ENCODE data around the gene GRIN2B.
A peak's percentile ranks its signal among the peaks of the same experiment; 100 is the strongest.

Gene GRIN2B

DNA sequence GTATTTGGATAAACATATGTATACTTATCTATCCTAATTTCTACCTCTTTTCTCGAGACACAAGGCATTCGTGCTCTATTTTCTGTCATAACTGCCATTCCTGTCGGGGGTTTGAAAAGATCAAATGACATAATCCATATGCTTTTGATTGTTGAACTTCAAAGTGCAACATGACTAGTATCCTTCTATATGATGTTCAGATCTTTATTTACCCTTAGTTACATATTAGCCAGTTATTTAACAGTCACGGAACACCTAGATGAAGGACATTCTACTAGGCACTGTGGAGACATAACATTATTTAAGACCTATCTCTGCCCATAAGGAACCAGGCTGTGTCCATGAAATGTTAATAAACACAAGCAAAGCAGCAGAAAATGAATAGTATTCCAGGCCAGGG lies 11.2 kb upstream of the GRIN2B start:
- DNase-seq (ENCODE audit: low spot score) = no peak
- in situ Hi-C loops (cut with MboI; ENCODE audit: low pct_unique_long_range_greater_than_20kb, low sequenced_read_pairs, unreplicated experiment) = no loop called here

DNA sequence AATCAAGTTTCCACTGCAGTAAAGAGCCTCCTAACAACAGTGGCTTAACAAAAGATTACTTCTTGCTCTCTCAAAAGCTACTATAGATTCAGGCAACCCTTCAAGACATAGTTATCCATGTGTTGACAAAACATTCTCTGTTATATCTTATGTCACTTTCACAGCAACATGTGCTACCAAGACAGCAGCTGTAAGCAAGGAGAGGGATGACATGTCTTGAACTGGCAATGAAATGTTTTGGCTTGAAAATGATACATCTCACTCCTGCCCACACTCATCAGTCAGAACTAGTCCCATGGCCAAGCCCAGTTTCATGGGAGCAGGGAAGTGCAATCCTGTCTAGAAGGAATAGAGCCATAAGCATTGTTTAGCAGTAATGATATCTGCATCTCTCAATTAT lies 10.7 kb upstream of the GRIN2B start:
- in situ Hi-C loops (cut with MboI; ENCODE audit: low pct_unique_long_range_greater_than_20kb, low sequenced_read_pairs, unreplicated experiment) = no loop called here
- TF ChIP-seq, protein P1, sequence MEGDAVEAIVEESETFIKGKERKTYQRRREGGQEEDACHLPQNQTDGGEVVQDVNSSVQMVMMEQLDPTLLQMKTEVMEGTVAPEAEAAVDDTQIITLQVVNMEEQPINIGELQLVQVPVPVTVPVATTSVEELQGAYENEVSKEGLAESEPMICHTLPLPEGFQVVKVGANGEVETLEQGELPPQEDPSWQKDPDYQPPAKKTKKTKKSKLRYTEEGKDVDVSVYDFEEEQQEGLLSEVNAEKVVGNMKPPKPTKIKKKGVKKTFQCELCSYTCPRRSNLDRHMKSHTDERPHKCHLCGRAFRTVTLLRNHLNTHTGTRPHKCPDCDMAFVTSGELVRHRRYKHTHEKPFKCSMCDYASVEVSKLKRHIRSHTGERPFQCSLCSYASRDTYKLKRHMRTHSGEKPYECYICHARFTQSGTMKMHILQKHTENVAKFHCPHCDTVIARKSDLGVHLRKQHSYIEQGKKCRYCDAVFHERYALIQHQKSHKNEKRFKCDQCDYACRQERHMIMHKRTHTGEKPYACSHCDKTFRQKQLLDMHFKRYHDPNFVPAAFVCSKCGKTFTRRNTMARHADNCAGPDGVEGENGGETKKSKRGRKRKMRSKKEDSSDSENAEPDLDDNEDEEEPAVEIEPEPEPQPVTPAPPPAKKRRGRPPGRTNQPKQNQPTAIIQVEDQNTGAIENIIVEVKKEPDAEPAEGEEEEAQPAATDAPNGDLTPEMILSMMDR (IDR thresholded peaks at IDR 0.05; ENCODE audit: extremely low read depth, insufficient read depth, missing control alignments) = no peak
- no peak for DNase-seq (ENCODE audit: low spot score)

More for the DNA sequence above, 11.2 kb upstream of the GRIN2B start:
- TF ChIP-seq, protein P1 (IDR thresholded peaks at IDR 0.05; ENCODE audit: extremely low read depth, insufficient read depth, missing control alignments) = no peak

DNA sequence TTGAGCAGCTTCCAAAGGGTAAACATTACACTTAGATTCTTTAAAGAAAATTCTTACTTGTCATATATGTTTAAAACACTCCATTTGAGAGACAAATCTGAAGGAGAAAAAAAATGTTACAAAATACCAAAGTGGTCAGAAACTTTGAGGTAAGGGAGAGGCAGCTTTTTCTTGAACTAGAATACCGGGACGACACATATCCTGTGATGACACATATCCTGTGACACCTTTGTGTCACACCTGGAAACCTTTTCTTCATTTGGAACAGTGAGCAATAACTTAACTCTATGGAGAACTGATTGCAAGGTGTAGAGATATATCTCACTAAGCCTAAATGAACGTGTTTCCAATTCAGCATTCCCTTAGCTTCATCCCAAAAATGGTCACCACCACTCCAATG lies 4.6 kb upstream of the GRIN2B start:
- no peak for DNase-seq (ENCODE audit: low spot score)
- in situ Hi-C loops (cut with MboI; ENCODE audit: low pct_unique_long_range_greater_than_20kb, low sequenced_read_pairs, unreplicated experiment) = no loop called here
- TF ChIP-seq, protein P1 (IDR thresholded peaks at IDR 0.05; ENCODE audit: extremely low read depth, insufficient read depth, missing control alignments) = no peak

DNA sequence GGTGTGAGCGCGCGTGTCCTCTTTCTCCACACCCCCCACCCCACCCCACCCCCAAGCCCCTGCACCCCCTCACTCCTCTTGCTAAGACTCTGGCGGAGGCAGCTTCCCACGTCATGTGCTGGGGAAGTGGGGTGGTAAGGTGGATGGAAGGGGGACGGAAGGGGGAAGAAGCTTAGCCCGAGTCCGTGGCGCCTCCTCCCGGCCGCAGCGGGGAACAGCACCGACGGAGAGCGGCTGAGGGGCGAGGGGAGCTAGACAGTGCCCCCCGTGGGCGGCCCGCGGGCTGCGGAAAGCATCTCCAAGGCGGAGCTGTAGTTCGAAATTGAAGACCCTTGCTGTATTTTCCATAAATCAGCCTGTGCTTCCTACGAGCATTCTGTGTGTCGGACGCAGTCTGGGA lies 588 bp upstream of the GRIN2B start:
- TF ChIP-seq, protein P1 (IDR thresholded peaks at IDR 0.05; ENCODE audit: extremely low read depth, insufficient read depth, missing control alignments) = peak; percentile 45
- DNase-seq (ENCODE audit: low spot score) = no peak
- in situ Hi-C loops (cut with MboI; ENCODE audit: low pct_unique_long_range_greater_than_20kb, low sequenced_read_pairs, unreplicated experiment) = no loop called here

DNA sequence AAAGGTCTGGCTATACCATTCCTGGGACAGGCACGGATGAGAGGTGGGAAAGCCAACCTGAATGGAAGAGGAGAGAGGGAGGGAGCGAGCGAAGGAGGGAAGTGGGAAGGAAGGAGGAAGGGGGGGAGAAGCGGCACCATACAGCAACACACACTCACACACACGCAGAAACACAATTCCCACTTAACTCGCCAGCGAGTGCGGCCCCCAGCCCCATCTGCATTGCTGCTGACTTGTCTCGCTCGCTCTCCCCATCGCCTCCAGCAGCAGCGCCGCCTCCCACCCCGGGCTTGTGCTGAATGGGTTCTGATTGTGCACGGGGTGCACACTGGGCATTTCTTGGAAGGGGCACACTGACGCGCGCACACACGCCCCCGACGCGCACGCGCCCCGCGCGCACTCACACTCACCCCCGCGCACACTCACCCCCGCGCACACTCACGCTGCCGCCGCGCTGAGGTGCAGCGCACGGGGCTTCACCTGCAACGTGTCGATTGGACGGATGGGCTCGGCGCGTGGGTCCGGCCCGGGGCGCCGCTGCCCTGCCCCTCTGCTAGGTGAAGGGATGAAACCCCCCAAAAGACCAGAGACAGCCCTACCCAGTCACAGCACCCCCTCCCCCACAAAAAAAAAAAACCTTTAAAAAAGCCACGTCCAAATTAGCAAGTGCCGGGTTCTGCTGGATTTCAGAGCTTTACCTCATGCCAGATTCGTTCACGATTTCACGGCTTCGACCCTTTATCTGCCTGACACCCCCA lies 685 bp downstream of the GRIN2B start:
- in situ Hi-C loops (cut with MboI; ENCODE audit: low pct_unique_long_range_greater_than_20kb, low sequenced_read_pairs, unreplicated experiment) = no loop called here
- TF ChIP-seq, protein P1 (IDR thresholded peaks at IDR 0.05; ENCODE audit: extremely low read depth, insufficient read depth, missing control alignments) = no peak
- DNase-seq (ENCODE audit: low spot score) = no peak

DNA sequence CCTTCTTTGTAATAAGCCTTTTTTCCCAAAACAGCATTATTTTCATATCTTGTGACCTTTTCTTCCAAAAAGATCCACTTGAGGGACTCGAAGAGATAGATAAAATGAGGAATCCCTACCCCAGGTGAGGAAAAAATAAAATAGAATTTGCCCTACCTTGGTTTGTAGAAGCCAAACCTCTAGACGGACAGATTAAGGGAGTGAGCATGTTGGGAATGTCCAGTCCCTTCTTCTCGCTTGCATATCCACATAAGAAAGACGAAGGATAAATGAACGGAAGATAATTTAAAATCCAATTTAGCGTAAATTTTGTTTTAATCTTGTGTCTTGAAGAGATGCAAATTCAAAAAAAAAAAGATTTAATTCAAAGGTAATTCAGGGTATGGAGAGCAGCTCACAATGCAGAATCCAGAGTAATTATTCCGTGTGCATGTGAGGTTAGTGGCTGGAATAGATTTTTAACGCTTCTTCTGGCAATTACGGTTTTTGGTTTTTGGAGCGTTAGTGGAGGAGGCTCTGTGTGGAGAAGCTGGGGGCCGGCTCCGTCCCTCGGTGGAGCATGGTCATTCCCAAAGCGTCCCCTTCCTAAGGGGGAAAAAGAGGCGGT lies 1.5 kb downstream of the GRIN2B start:
- TF ChIP-seq, protein P1 (IDR thresholded peaks at IDR 0.05; ENCODE audit: extremely low read depth, insufficient read depth, missing control alignments) = no peak
- in situ Hi-C loops (cut with MboI; ENCODE audit: low pct_unique_long_range_greater_than_20kb, low sequenced_read_pairs, unreplicated experiment) = no loop called here
- DNase-seq (ENCODE audit: low spot score) = no peak

All from GM13977 (cell line).